A549 treated with dexamethasone at 1 μM for 4 hours (cell line): ENCODE measurements around the gene NDUFB7. TPM values are rescaled to one million over a fixed set of nuclear protein-coding genes. Genes with fewer than 3 reads are reported as not detected.

ENCODE experiments used
- total RNA-seq: library from RNA; stranded (reverse); fragments of 200-300 nt; extraction: Qiagen RNA extraction; gene quantifications from 5 replicates; pipeline ENCODE4 v1.2.3, GENCODE V29; 2022

Gene NDUFB7
- total RNA-seq: 160 to 195 TPM (median 190 TPM) in 5 replicates

DNA sequence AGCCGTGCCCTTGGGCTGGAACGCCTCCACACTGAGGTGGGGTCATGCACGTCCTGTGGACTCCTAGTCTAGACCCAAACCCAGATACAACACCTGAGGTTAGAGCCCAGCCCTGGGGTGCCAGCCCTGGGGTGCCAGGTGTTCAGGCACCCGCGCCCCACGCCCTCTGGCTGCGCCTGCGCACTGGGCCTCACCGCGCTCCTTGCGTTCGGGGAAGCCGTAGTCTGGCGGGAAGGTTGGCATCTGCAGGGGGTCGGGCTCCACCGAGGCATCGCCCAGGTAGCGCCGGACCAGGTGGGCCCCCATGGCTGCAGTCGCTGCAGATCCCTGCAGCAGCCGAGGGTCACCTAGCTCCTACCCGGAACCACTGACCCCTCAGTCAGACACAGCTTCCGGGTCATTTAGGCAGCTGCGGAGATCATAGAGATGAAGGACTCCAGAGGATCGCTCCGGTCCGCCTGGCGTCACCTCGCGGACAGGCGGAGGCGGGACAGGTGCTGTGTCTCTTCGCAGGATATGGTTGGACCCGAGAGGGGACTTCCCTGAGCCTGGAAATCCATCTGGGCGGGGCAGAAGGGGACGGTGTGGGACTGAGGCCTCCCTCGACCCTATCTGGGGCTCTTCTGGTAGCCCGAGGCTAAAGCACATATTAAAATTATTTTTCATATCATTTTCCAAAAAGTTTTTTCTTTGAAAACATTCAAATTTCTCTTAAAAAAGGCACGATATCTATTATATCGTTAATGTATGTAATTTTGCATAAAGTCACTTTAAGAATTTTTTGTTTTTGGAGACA, at the start of gene NDUFB7:
Gene NDUFB7, minus strand, starts transcription at position 372 of the 796 bp plus-strand sequence. Its CDS starts 66 bp downstream, at position 306.

GRCh38 chr19:14582894-14583340, 11.1 kb upstream of the NDUFB7 start, which contains the start of gene CLEC17A:
Gene CLEC17A (plus strand): TSS chr19:14583084. CDS start chr19:14583161, 77 bp downstream.

GRCh38 chr19:14529254-14530004, 42.4 kb downstream of the NDUFB7 start, which contains the start of gene TECR:
Gene TECR (plus strand): TSS chr19:14529594. CDS start chr19:14529697, 103 bp downstream.

GRCh38 chr19:14517840-14518505, 53.9 kb downstream of the NDUFB7 start, which contains the start of gene DNAJB1:
Gene DNAJB1 (minus strand): TSS chr19:14518397. CDS start chr19:14518349, 48 bp downstream.

Other genes starting within 250 kb of the NDUFB7 start
- 66.9 to 87.5 TPM (median 83.9 TPM) in 5 replicates for gene ADGRE5, start 190.6 kb downstream of the NDUFB7 start, total RNA-seq
- gene DDX39A, start 152.7 kb downstream of the NDUFB7 start, total RNA-seq: 106 to 130 TPM (median 119 TPM) in 5 replicates
- gene PKN1, start 138.8 kb downstream of the NDUFB7 start, total RNA-seq: 65.6 to 93.4 TPM (median 81.1 TPM) in 5 replicates
- gene PTGER1, start 96.7 kb downstream of the NDUFB7 start, total RNA-seq: 0.08 to 0.14 TPM (median 0.12 TPM) in 4 of 5 replicates, not detected in the other
- gene GIPC1, start 75.9 kb downstream of the NDUFB7 start, total RNA-seq: 91.4 to 163 TPM (median 158 TPM) in 5 replicates
- gene DNAJB1, start 53.7 kb downstream of the NDUFB7 start, total RNA-seq: 184 to 267 TPM (median 235 TPM) in 5 replicates
- 142 to 192 TPM (median 181 TPM) in 5 replicates for gene TECR, start 42.5 kb downstream of the NDUFB7 start, total RNA-seq
- not detected in 5 replicates for gene CLEC17A, start 11.0 kb upstream of the NDUFB7 start, total RNA-seq
- gene ADGRE3, start 102.8 kb upstream of the NDUFB7 start, total RNA-seq: not detected in 5 replicates
- gene ZNF333, start 118.0 kb upstream of the NDUFB7 start, total RNA-seq: 2.2 to 3.4 TPM (median 2.7 TPM) in 5 replicates
- 0.43 to 0.93 TPM (median 0.80 TPM) in 5 replicates for gene ADGRE2, start 206.5 kb upstream of the NDUFB7 start, total RNA-seq